Vagina (tissue), 2 donors: Measurements from ENCODE around the gene SCGN.

Source experiments
- POLR2A ChIP-seq, 2 donors: fragments of 450-650 bp; IDR thresholded peaks; one replicate each; pipeline ENCODE4 v1.6.1; 2017; ENCODE audit warnings: antibody characterized with exemption in 2 of 2, mild to moderate bottlenecking in 2 of 2, moderate library complexity in 2 of 2
- POLR2AphosphoS5 ChIP-seq, 2 donors: sonication (generic); formaldehyde crosslinking; IDR thresholded peaks; one replicate each; pipeline ENCODE4 v1.9.0; 2017; ENCODE audit warnings: antibody characterized with exemption in 2 of 2, mild to moderate bottlenecking in 2 of 2, low read depth in 1 of 2; ENCODE audit not compliant: insufficient read depth in 1 of 2
- TF ChIP-seq, protein P1 (sequence below), 3 experiments: fragments of 450-650 bp in 2 of 3; fragments of 200-600 bp in 1 of 3; sonication (generic) in 1 of 3; IDR thresholded peaks; one replicate each; pipeline ENCODE4 v1.5.1; 2017 to 2019; ENCODE audit warnings: antibody characterized with exemption in 3 of 3, mild to moderate bottlenecking in 2 of 3, moderate library complexity in 2 of 3

- TF ChIP-seq, protein P1, sequence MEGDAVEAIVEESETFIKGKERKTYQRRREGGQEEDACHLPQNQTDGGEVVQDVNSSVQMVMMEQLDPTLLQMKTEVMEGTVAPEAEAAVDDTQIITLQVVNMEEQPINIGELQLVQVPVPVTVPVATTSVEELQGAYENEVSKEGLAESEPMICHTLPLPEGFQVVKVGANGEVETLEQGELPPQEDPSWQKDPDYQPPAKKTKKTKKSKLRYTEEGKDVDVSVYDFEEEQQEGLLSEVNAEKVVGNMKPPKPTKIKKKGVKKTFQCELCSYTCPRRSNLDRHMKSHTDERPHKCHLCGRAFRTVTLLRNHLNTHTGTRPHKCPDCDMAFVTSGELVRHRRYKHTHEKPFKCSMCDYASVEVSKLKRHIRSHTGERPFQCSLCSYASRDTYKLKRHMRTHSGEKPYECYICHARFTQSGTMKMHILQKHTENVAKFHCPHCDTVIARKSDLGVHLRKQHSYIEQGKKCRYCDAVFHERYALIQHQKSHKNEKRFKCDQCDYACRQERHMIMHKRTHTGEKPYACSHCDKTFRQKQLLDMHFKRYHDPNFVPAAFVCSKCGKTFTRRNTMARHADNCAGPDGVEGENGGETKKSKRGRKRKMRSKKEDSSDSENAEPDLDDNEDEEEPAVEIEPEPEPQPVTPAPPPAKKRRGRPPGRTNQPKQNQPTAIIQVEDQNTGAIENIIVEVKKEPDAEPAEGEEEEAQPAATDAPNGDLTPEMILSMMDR (IDR thresholded peaks at IDR 0.05) = no peak
- no peak for TF ChIP-seq POLR2AphosphoS5 (IDR thresholded peaks at IDR 0.05; ENCODE audit: insufficient read depth in 1 of 2, low read depth in 1 of 2)
- no peak for TF ChIP-seq POLR2A (IDR thresholded peaks at IDR 0.05)
These were observed 45.7 kb downstream of the SCGN start for GRCh38 chr6:25697537-25698340.
